HepG2 (cell line): Measurements from ENCODE around the gene GJD3. TPM values are rescaled to one million over a fixed set of nuclear protein-coding genes. Genes with fewer than 3 reads are reported as not detected.

Source experiments
- ATAC-seq: fragments of 200-7000 bp; cut with Tn5 transposase; 3 replicates; pipeline ENCODE4 v1.9.1; 2020; ENCODE audit warnings: mild to moderate bottlenecking, moderate library complexity
- BruUV-seq: library from RNA; stranded (reverse); fragments of 400-500 nt; replicated peaks from 2 replicates; lab custom pipeline; 2021; lab: Mats Ljungman, UMichigan
- CTCF ChIA-PET: fragments of 300-600 bp; formaldehyde crosslinking; extraction: SDS; loops from one replicate; lab custom pipeline; 2021; ENCODE audit warnings: low total read pairs, inconsistent platforms, low intra/inter-chr PET ratio; lab: Yijun Ruan, JAX
- POLR2A ChIA-PET: fragments of 350-600 bp; sonication (Branson Sonifier 250); formaldehyde crosslinking; loops from one replicate; lab custom pipeline; 2020; ENCODE audit warnings: antibody characterized with exemption, inconsistent platforms; lab: Yijun Ruan, JAX
- DNase-seq: peaks from one replicate; pipeline ENCODE4 v3.0.0-alpha.2; 2015; ENCODE audit warnings: low spot score
- FAIRE-seq: peaks from 3 replicates; lab custom pipeline; 2011; peaks lifted over from hg19 to GRCh38; lab: Jason Lieb, UNC
- H2AFZ ChIP-seq: one replicate; pipeline ENCODE4 v1.6.1; 2011; ENCODE audit warnings: low read length, inconsistent platforms
- H3K27ac ChIP-seq: fragments of 300-600 bp; 3 replicates; pipeline ENCODE4 v1.8.0; 2011; ENCODE audit warnings: mixed run types, mild to moderate bottlenecking, mixed read lengths, low read length, inconsistent platforms; ENCODE audit not compliant: insufficient read depth; ENCODE audit errors: extremely low read length
- H3K27me3 ChIP-seq, 2 experiments: fragments of 200-600 bp in 1 of 2; 2 replicates in 1 of 2; 3 replicates in 1 of 2; pipeline versions ENCODE4 v1.6.0 to v1.8.0; 2011; ENCODE audit warnings: low read length in 2 of 2, mild to moderate bottlenecking in 2 of 2, moderate library complexity in 2 of 2, inconsistent platforms in 1 of 2; ENCODE audit not compliant: insufficient read depth in 2 of 2, control insufficient read depth in 1 of 2
- H3K36me3 ChIP-seq, 2 experiments: fragments of 200-600 bp in 1 of 2; replicated peaks in 1 of 2; 2 replicates in 1 of 2; 3 replicates in 1 of 2; pipeline versions ENCODE4 v1.5.1 to v1.8.0; 2011; ENCODE audit warnings: low read length in 2 of 2, inconsistent platforms in 1 of 2; ENCODE audit not compliant: insufficient read depth in 2 of 2, control insufficient read depth in 1 of 2
- H3K4me1 ChIP-seq: 2 replicates; pipeline ENCODE4 v1.5.1; 2012; ENCODE audit warnings: low read length, inconsistent platforms; ENCODE audit not compliant: insufficient read depth
- H3K4me2 ChIP-seq: 2 replicates; pipeline ENCODE4 v1.6.0; 2011; ENCODE audit warnings: low read depth, low read length, inconsistent platforms
- H3K4me3 ChIP-seq, 3 experiments: fragments of 200-600 bp in 1 of 3; sonication (generic), shearing (Covaris generic) in 1 of 3; replicated peaks in 1 of 3; 2 replicates each; pipeline ENCODE4 v1.5.1; 2011 to 2016; ENCODE audit warnings: low read length in 3 of 3, inconsistent platforms in 2 of 3, low read depth in 2 of 3, mild to moderate bottlenecking in 2 of 3, control low read depth in 1 of 3, mixed read lengths in 1 of 3; ENCODE audit not compliant: insufficient read depth in 1 of 3
- H3K79me2 ChIP-seq: one replicate; pipeline ENCODE4 v1.6.1; 2011; ENCODE audit warnings: low read length, inconsistent platforms; ENCODE audit not compliant: insufficient read depth
- H3K9ac ChIP-seq: 2 replicates; pipeline ENCODE4 v1.6.0; 2011; ENCODE audit warnings: mild to moderate bottlenecking, low read depth, low read length, inconsistent platforms; ENCODE audit not compliant: insufficient read depth
- H3K9me3 ChIP-seq: 2 replicates; pipeline ENCODE4 v1.5.1; 2012; ENCODE audit warnings: mild to moderate bottlenecking, low read length
- H4K20me1 ChIP-seq: 2 replicates; pipeline ENCODE4 v1.6.0; 2011; ENCODE audit warnings: inconsistent platforms, mild to moderate bottlenecking, low read length, moderate library complexity; ENCODE audit not compliant: insufficient read depth
- ATF5 ChIP-seq: sonication (generic); formaldehyde crosslinking; IDR thresholded peaks from 2 replicates; pipeline ENCODE4 v1.4.0; 2020; ENCODE audit warnings: mild to moderate bottlenecking, low read depth, missing genetic modification reagents
- CERS6 ChIP-seq: sonication (generic); formaldehyde crosslinking; IDR thresholded peaks from 2 replicates; pipeline ENCODE4 v1.5.0; 2020; ENCODE audit warnings: missing genetic modification reagents
- ETV5 ChIP-seq: IDR thresholded peaks from 2 replicates; pipeline ENCODE4 v1.6.1; 2018; ENCODE audit warnings: missing biosample characterization, missing genetic modification reagents, inconsistent platforms, borderline replicate concordance
- GATA4 ChIP-seq: sonication (generic); IDR thresholded peaks from 2 replicates; pipeline ENCODE4 v1.6.1; 2016; ENCODE audit warnings: antibody characterized with exemption, low read depth, borderline replicate concordance
- GATAD2A ChIP-seq: IDR thresholded peaks from 2 replicates; pipeline ENCODE4 v1.6.1; 2016
- MAZ ChIP-seq, 2 experiments: sonication (generic) in 1 of 2; formaldehyde crosslinking in 1 of 2; IDR thresholded peaks; 2 replicates each; pipeline versions ENCODE4 v1.5.0 to v1.6.1; 2012 to 2020; ENCODE audit warnings: low read depth in 2 of 2, mild to moderate bottlenecking in 2 of 2, borderline replicate concordance in 1 of 2, improper control_type of control experiment in 1 of 2, low read length in 1 of 2, missing genetic modification reagents in 1 of 2, moderate library complexity in 1 of 2
- RELA ChIP-seq: sonication (generic); formaldehyde crosslinking; IDR thresholded peaks from 2 replicates; pipeline ENCODE4 v1.4.0; 2020; ENCODE audit warnings: missing genetic modification reagents
- TFAP4 ChIP-seq: sonication (generic); IDR thresholded peaks from 2 replicates; pipeline ENCODE4 v1.6.1; 2016; ENCODE audit warnings: low read depth, borderline replicate concordance
- THYN1 ChIP-seq: sonication (generic); formaldehyde crosslinking; IDR thresholded peaks from 2 replicates; pipeline ENCODE4 v1.8.1; 2023; ENCODE audit warnings: low read depth, mild to moderate bottlenecking, moderate library complexity, missing genetic modification reagents, borderline replicate concordance
- ZBTB38 ChIP-seq: sonication (generic); formaldehyde crosslinking; IDR thresholded peaks from 2 replicates; pipeline ENCODE4 v1.5.1; 2020; ENCODE audit warnings: mild to moderate bottlenecking, missing genetic modification reagents
- ZC3H13 ChIP-seq: sonication (generic); formaldehyde crosslinking; IDR thresholded peaks from 2 replicates; pipeline ENCODE4 v1.8.1; 2023; ENCODE audit warnings: mild to moderate bottlenecking, missing genetic modification reagents, moderate library complexity
- ZEB1 ChIP-seq: IDR thresholded peaks from 2 replicates; pipeline ENCODE4 v1.6.1; 2012; ENCODE audit warnings: mild to moderate bottlenecking, low read depth, inconsistent platforms; ENCODE audit not compliant: insufficient replicate concordance
- ZHX2 ChIP-seq, 2 experiments: sonication (generic) in 1 of 2; formaldehyde crosslinking in 1 of 2; IDR thresholded peaks; 2 replicates each; pipeline versions ENCODE4 v1.6.1 to v1.9.0; 2014 to 2022; ENCODE audit warnings: antibody characterized with exemption in 1 of 2, borderline replicate concordance in 1 of 2, inconsistent platforms in 1 of 2, low read depth in 1 of 2, missing genetic modification reagents in 1 of 2
- WGBS: methylation state at CpG from one replicate; pipeline ENCODE4 v1.1.6; 2017; ENCODE audit warnings: low lambda C conversion rate; 5-methylcytosine and 5-hydroxymethylcytosine counted together
- in situ Hi-C: cut with HindIII; loops from 2 replicates; pipeline ENCODE4 v1.10.0; 2017; ENCODE audit warnings: low pct_unique_long_range_greater_than_20kb; ENCODE audit not compliant: extremely low pct_ligation_motif_present
- intact Hi-C: fragments of 100-400 bp; cut with micrococcal nuclease; formaldehyde crosslinking; loops from one replicate; pipeline ENCODE4 v1.10.0; 2022; ENCODE audit not compliant: unreplicated experiment
- polyA plus RNA-seq, 8 experiments: library from polyadenylated mRNA; depleted of rRNA in 3 of 8; stranded (reverse) in 7 of 8; unstranded in 1 of 8; fragments of >200 nt; fragmentation: Illumina TruSeq in 4 of 8; extraction: Trizol in 4 of 8; gene quantifications; 2 replicates each; pipeline versions ENCODE4 v1.2.1 to v1.2.3, GENCODE V29; 2011 to 2016; ENCODE audit warnings: low read depth in 4 of 8, missing spikeins in 1 of 8, mixed read lengths in 1 of 8; ENCODE audit not compliant: insufficient read depth in 1 of 8
- total RNA-seq, 5 experiments: library from RNA; depleted of rRNA; stranded (reverse); fragments of >200 nt; fragmentation: Illumina TruSeq; extraction: Trizol; gene quantifications; 2 replicates each; pipeline ENCODE4 v1.2.3, GENCODE V29; 2016; ENCODE audit warnings: low read depth in 1 of 5

Gene GJD3
- total and polyA plus RNA-seq, 2 of the 13 experiments (the other 11 are each of a cell fraction or from before 2014, with no cell fraction given): not detected

- ChIA-PET POLR2A (interaction anchor here (0.8 to 6.6 kb wide), 12 partner anchors 9 to 1345 kb away, joined by 3 to 48 read pairs (median 6); partner anchors contain the start of genes EIF1 and RARA), CTCF (no interaction called here)
- H3K4me3 ChIP-seq: peak overlapping the region; percentile 79 to 88 (median 84)
- no peak for FAIRE-seq
- peaks cover 2 to 6% of the 10 kb centered on the region in 2 experiments; a peak in 3 of 5 replicates for H3K36me3 ChIP-seq
- peak overlapping the region; percentile 76 for H3K9ac ChIP-seq
- intact Hi-C loops (loop anchor here (2.0 kb wide), 1 partner anchor 27 kb away; no protein-coding TSS in a partner anchor), in situ Hi-C loops (no loop called here)
- H4K20me1 ChIP-seq: peaks cover 16% of the 10 kb centered on the region
- no peaks in the 10 kb centered on the region for H3K27me3 ChIP-seq
- peak overlapping the region; percentile 94 for H3K4me2 ChIP-seq
- H3K79me2 ChIP-seq: peaks cover 35% of the 10 kb centered on the region
- no peaks in the 10 kb centered on the region for H3K9me3 ChIP-seq
- no peak for DNase-seq
- TSS peak; percentile 46 for BruUV-seq
- ATAC-seq: no peak
- WGBS: 40% methylated on average over 11 of the region's 15 CpGs
- H3K27ac ChIP-seq: no peak overlapping the region
- H2AFZ ChIP-seq: no peak overlapping the region
- peaks cover 68% of the 10 kb centered on the region for H3K4me1 ChIP-seq
- TF ChIP-seq ZC3H13 (no peak), ZEB1 (no peak), CERS6 (CRISPR knock-in tag) (no peak), ZHX2 (IDR thresholded peaks at IDR 0.05; ENCODE audit: low read depth) (0 out of 2 replicates have a peak, but pooled peaks have one; percentile 18), ZHX2 (CRISPR knock-in tag; IDR thresholded peaks at IDR 0.05; ENCODE audit: borderline replicate concordance) (no peak), GATA4 (no peak), ZBTB38 (0 out of 2 replicates have a peak, but pooled peaks have one; percentile 14), MAZ (IDR thresholded peaks at IDR 0.05; ENCODE audit: borderline replicate concordance, low read depth, low read length) (no peak), MAZ (CRISPR knock-in tag; IDR thresholded peaks at IDR 0.05; ENCODE audit: low read depth) (no peak), GATAD2A (CRISPR knock-in tag) (no peak), ATF5 (no peak), ETV5 (CRISPR knock-in tag) (no peak), RELA (no peak), THYN1 (CRISPR knock-in tag) (no peak), TFAP4 (0 out of 2 replicates have a peak, but pooled peaks have one; percentile 27)
These were observed 21.1 kb downstream of the GJD3 start for GRCh38 chr17:40343219-40344119.
